K562 (cell line): ENCODE measurements around the gene UCHL5. TPM values are rescaled to one million over a fixed set of nuclear protein-coding genes. Genes with fewer than 3 reads are reported as not detected.
A peak's percentile ranks its signal among the peaks of the same experiment; 100 is the strongest.

ENCODE experiments used
- ERF ChIP-seq: fragments of 450-650 bp; formaldehyde crosslinking; IDR thresholded peaks from 2 replicates; pipeline ENCODE4 v1.4.0; 2020; ENCODE audit warnings: mild to moderate bottlenecking, mixed read lengths
- KHSRP ChIP-seq: fragments of 450-650 bp; IDR thresholded peaks from 2 replicates; pipeline ENCODE4 v1.6.1; 2017
- KLF16 ChIP-seq: IDR thresholded peaks from 2 replicates; pipeline ENCODE4 v1.6.1; 2016; ENCODE audit warnings: antibody characterized with exemption
- L3MBTL2 ChIP-seq: fragments of 450-650 bp; IDR thresholded peaks from 2 replicates; pipeline ENCODE4 v1.6.1; 2016; ENCODE audit warnings: mild to moderate bottlenecking, moderate library complexity
- LARP7 ChIP-seq: fragments of 450-650 bp; IDR thresholded peaks from 2 replicates; pipeline ENCODE4 v1.6.1; 2016
- MEIS2 ChIP-seq: fragments of 450-650 bp; IDR thresholded peaks from 2 replicates; pipeline ENCODE4 v1.6.1; 2014; ENCODE audit warnings: mild to moderate bottlenecking; ENCODE audit not compliant: partially characterized antibody
- SMARCB1 ChIP-seq: IDR thresholded peaks from 2 replicates; pipeline ENCODE4 v1.6.1; 2011; ENCODE audit warnings: improper control_type of control experiment, low read depth; ENCODE audit not compliant: insufficient read length
- SP2 ChIP-seq: IDR thresholded peaks from 2 replicates; pipeline ENCODE4 v1.6.1; 2011; ENCODE audit warnings: mild to moderate bottlenecking, low read depth, low read length, moderate library complexity; ENCODE audit not compliant: poor library complexity, severe bottlenecking; ENCODE audit errors: extremely low read depth
- TARDBP ChIP-seq: fragments of 450-650 bp; IDR thresholded peaks from 2 replicates; pipeline ENCODE4 v1.6.1; 2016
- ZBED1 ChIP-seq: IDR thresholded peaks from 2 replicates; pipeline ENCODE4 v1.6.1; 2014
- ZNF23 ChIP-seq: fragments of 250-450 bp; sonication (Bioruptor Pico); IDR thresholded peaks from 2 replicates; pipeline ENCODE4 v1.4.0; 2020; ENCODE audit warnings: mild to moderate bottlenecking
- ZNF232 ChIP-seq: sonication (generic); formaldehyde crosslinking; IDR thresholded peaks from 2 replicates; pipeline ENCODE4 v1.8.0; 2022; ENCODE audit warnings: mild to moderate bottlenecking, missing genetic modification reagents
- ZNF263 ChIP-seq: sonication (generic); formaldehyde crosslinking; IDR thresholded peaks from 2 replicates; pipeline ENCODE4 v1.8.0; 2022; ENCODE audit warnings: mild to moderate bottlenecking, missing genetic modification reagents, borderline replicate concordance
- ZNF3 ChIP-seq: fragments of 250-450 bp; sonication (Bioruptor Pico); IDR thresholded peaks from 2 replicates; pipeline ENCODE4 v1.5.0; 2021; ENCODE audit warnings: mild to moderate bottlenecking, moderate library complexity
- ZNF707 ChIP-seq: fragments of 250-450 bp; sonication (Bioruptor Pico); conservative IDR thresholded peaks from 2 replicates; pipeline ENCODE4 v1.8.0; 2022; ENCODE audit warnings: inconsistent platforms, mild to moderate bottlenecking, moderate library complexity
- polyA plus RNA-seq, 8 experiments: library from polyadenylated mRNA; depleted of rRNA in 4 of 8; stranded (reverse) in 5 of 8; unstranded in 3 of 8; fragments of >200 nt; fragmentation: Nextera tagmentation in 2 of 8; fragmentation: Illumina TruSeq in 1 of 8; extraction: Ambion mirVana in 2 of 8; extraction: Trizol in 1 of 8; gene quantifications; 2 replicates each; pipeline versions ENCODE4 v1.2.1 to v1.2.3, GENCODE V29; 2011 to 2014; ENCODE audit warnings: inconsistent platforms in 1 of 8, missing spikeins in 1 of 8
- total RNA-seq, 7 experiments: library from RNA; depleted of rRNA in 6 of 7; stranded (reverse); fragments of >200 nt in 6 of 7; fragmentation: Illumina TruSeq in 2 of 7; extraction: Trizol in 2 of 7; gene quantifications; 2 replicates each; pipeline versions ENCODE4 v1.2.1 to v1.2.3, GENCODE V29; 2011 to 2021; ENCODE audit warnings: low replicate concordance in 1 of 7
- TF ChIP-seq, protein P1 (sequence below), 3 experiments: fragments of 200-800 bp in 1 of 3; fragments of 250-450 bp in 1 of 3; fragments of 450-650 bp in 1 of 3; sonication (Bioruptor Pico) in 1 of 3; sonication (Bioruptor generic) in 1 of 3; formaldehyde crosslinking in 1 of 3; IDR thresholded peaks; 2 replicates each; pipeline versions ENCODE4 v1.6.1 to v1.8.0; 2016 to 2022; ENCODE audit warnings: mild to moderate bottlenecking in 2 of 3, missing genetic modification characterization in 2 of 3, missing compliant biosample characterization in 1 of 3, moderate library complexity in 1 of 3
- TF ChIP-seq, protein P2 (sequence below): sonication (generic); formaldehyde crosslinking; IDR thresholded peaks from 2 replicates; pipeline ENCODE4 v1.8.0; 2022; ENCODE audit warnings: missing genetic modification reagents, mild to moderate bottlenecking, borderline replicate concordance
- TF ChIP-seq, protein P3 (sequence below): IDR thresholded peaks from 2 replicates; pipeline ENCODE4 v1.6.1; 2011; ENCODE audit warnings: borderline replicate concordance, low read depth, mild to moderate bottlenecking, moderate library complexity, low read length; ENCODE audit not compliant: insufficient read depth, poor library complexity, severe bottlenecking
- TF ChIP-seq, protein P4 (sequence below): sonication (generic); formaldehyde crosslinking; IDR thresholded peaks from 2 replicates; pipeline ENCODE4 v1.8.1; 2023; ENCODE audit warnings: mild to moderate bottlenecking, missing genetic modification reagents
- TF ChIP-seq, protein P5 (sequence below), 2 experiments: IDR thresholded peaks; 2 replicates each; pipeline ENCODE4 v1.6.1; 2011; ENCODE audit warnings: borderline replicate concordance in 1 of 2, control low read depth in 1 of 2, low read depth in 1 of 2, low read length in 1 of 2, mild to moderate bottlenecking in 1 of 2, mixed read lengths in 1 of 2, moderate library complexity in 1 of 2; ENCODE audit not compliant: insufficient read depth in 1 of 2, insufficient read length in 1 of 2, poor library complexity in 1 of 2, severe bottlenecking in 1 of 2; ENCODE audit errors: extremely low read depth in 1 of 2

UCHL5 gene
- total and polyA plus RNA-seq, 9 of the 15 experiments (the other 6 are each of a cell fraction or from before 2014, with no cell fraction given): 61.0 to 206 (median 122) TPM

DNA sequence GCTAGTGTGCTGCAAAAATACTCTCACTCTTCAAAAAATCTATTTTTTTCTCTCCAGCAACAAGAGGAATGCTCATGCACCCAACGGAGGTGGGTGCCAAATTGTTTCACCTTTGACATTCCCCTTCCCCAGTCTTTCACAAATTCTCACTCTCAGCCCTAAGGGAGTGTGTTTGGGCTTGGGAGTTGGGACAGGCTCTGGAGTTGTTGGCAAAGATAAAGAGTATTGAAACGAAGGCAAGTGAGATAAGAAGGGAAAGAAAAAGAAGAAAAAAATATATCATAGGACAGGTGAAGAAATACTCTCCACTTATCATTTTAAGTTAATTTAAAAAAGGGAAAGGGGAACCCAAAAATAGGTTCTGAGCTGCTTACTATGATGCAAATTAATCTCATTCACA is 82.6 kb downstream of the UCHL5 start (continued):
- TF ChIP-seq, protein P1, sequence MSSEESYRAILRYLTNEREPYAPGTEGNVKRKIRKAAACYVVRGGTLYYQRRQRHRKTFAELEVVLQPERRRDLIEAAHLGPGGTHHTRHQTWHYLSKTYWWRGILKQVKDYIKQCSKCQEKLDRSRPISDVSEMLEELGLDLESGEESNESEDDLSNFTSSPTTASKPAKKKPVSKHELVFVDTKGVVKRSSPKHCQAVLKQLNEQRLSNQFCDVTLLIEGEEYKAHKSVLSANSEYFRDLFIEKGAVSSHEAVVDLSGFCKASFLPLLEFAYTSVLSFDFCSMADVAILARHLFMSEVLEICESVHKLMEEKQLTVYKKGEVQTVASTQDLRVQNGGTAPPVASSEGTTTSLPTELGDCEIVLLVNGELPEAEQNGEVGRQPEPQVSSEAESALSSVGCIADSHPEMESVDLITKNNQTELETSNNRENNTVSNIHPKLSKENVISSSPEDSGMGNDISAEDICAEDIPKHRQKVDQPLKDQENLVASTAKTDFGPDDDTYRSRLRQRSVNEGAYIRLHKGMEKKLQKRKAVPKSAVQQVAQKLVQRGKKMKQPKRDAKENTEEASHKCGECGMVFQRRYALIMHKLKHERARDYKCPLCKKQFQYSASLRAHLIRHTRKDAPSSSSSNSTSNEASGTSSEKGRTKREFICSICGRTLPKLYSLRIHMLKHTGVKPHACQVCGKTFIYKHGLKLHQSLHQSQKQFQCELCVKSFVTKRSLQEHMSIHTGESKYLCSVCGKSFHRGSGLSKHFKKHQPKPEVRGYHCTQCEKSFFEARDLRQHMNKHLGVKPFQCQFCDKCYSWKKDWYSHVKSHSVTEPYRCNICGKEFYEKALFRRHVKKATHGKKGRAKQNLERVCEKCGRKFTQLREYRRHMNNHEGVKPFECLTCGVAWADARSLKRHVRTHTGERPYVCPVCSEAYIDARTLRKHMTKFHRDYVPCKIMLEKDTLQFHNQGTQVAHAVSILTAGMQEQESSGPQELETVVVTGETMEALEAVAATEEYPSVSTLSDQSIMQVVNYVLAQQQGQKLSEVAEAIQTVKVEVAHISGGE (CRISPR knock-in tag; IDR thresholded peaks at IDR 0.05): no peak
- TF ChIP-seq, protein P2, sequence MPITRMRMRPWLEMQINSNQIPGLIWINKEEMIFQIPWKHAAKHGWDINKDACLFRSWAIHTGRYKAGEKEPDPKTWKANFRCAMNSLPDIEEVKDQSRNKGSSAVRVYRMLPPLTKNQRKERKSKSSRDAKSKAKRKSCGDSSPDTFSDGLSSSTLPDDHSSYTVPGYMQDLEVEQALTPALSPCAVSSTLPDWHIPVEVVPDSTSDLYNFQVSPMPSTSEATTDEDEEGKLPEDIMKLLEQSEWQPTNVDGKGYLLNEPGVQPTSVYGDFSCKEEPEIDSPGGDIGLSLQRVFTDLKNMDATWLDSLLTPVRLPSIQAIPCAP (CRISPR knock-in tag): no peak
- TF ChIP-seq, protein P3, sequence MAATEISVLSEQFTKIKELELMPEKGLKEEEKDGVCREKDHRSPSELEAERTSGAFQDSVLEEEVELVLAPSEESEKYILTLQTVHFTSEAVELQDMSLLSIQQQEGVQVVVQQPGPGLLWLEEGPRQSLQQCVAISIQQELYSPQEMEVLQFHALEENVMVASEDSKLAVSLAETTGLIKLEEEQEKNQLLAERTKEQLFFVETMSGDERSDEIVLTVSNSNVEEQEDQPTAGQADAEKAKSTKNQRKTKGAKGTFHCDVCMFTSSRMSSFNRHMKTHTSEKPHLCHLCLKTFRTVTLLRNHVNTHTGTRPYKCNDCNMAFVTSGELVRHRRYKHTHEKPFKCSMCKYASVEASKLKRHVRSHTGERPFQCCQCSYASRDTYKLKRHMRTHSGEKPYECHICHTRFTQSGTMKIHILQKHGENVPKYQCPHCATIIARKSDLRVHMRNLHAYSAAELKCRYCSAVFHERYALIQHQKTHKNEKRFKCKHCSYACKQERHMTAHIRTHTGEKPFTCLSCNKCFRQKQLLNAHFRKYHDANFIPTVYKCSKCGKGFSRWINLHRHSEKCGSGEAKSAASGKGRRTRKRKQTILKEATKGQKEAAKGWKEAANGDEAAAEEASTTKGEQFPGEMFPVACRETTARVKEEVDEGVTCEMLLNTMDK: no peak
- TF ChIP-seq, protein P4, sequence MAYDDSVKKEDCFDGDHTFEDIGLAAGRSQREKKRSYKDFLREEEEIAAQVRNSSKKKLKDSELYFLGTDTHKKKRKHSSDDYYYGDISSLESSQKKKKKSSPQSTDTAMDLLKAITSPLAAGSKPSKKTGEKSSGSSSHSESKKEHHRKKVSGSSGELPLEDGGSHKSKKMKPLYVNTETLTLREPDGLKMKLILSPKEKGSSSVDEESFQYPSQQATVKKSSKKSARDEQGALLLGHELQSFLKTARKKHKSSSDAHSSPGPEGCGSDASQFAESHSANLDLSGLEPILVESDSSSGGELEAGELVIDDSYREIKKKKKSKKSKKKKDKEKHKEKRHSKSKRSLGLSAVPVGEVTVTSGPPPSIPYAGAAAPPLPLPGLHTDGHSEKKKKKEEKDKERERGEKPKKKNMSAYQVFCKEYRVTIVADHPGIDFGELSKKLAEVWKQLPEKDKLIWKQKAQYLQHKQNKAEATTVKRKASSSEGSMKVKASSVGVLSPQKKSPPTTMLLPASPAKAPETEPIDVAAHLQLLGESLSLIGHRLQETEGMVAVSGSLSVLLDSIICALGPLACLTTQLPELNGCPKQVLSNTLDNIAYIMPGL (CRISPR knock-in tag): no peak
- TF ChIP-seq ZNF23 (CRISPR knock-in tag) (no peak), ZNF3 (no peak), MEIS2 (no peak), L3MBTL2 (no peak), KHSRP (no peak), KLF16 (no peak), ZBED1 (no peak), TARDBP (no peak), SP2 (no peak), ZNF263 (CRISPR knock-in tag) (no peak), ZNF707 (CRISPR knock-in tag) (no peak), LARP7 (0 out of 2 replicates have a peak, but pooled peaks have one; percentile 35), ERF (CRISPR knock-in tag) (no peak), SMARCB1 (no peak), ZNF232 (CRISPR knock-in tag) (no peak)
- TF ChIP-seq, protein P5, sequence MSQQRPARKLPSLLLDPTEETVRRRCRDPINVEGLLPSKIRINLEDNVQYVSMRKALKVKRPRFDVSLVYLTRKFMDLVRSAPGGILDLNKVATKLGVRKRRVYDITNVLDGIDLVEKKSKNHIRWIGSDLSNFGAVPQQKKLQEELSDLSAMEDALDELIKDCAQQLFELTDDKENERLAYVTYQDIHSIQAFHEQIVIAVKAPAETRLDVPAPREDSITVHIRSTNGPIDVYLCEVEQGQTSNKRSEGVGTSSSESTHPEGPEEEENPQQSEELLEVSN (IDR thresholded peaks at IDR 0.05; ENCODE audit: borderline replicate concordance in 1 of 2, extremely low read depth in 1 of 2, insufficient read depth in 1 of 2, insufficient read length in 1 of 2, low read depth in 1 of 2, low read length in 1 of 2, poor library complexity in 1 of 2, severe bottlenecking in 1 of 2): no peak
